Measurements from ENCODE around the gene TBC1D14. TPM values are rescaled to one million over a fixed set of nuclear protein-coding genes. Genes with fewer than 3 reads are reported as not detected.

TBC1D14 gene
- total RNA-seq, 1 donor from 2014 or later = 103 TPM

DNA sequence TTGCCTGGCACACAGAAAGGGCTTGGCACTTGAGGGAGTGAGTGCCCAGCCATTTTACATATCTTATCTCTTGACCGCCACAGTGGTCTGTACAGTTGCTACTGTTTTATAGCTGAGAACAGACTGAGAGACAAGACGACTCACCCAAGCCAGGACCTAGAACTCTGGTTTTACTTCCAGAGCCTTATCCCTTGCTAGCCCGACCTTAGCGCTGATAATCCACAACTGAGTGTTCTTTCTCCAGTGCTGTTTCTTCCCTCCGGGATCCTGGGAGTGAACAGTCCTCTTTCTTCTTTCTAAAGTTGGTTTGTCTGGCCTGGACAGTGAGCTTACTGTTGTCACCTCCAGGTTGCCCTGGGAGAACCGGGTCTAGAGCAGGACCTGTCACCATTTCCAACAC is 81.0 kb downstream of the TBC1D14 start:
- TF ChIP-seq, protein P1, sequence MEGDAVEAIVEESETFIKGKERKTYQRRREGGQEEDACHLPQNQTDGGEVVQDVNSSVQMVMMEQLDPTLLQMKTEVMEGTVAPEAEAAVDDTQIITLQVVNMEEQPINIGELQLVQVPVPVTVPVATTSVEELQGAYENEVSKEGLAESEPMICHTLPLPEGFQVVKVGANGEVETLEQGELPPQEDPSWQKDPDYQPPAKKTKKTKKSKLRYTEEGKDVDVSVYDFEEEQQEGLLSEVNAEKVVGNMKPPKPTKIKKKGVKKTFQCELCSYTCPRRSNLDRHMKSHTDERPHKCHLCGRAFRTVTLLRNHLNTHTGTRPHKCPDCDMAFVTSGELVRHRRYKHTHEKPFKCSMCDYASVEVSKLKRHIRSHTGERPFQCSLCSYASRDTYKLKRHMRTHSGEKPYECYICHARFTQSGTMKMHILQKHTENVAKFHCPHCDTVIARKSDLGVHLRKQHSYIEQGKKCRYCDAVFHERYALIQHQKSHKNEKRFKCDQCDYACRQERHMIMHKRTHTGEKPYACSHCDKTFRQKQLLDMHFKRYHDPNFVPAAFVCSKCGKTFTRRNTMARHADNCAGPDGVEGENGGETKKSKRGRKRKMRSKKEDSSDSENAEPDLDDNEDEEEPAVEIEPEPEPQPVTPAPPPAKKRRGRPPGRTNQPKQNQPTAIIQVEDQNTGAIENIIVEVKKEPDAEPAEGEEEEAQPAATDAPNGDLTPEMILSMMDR (IDR thresholded peaks at IDR 0.05; ENCODE audit: insufficient read depth, low read length, severe bottlenecking) = no peak
- Histone ChIP-seq H3K4me3 (ENCODE audit: low read depth, low read length) (no peak overlapping the region), H3K36me3 (ENCODE audit: control insufficient read depth, insufficient read depth, low read length) (peaks cover 12% of the 10 kb centered on the region), H3K27me3 (ENCODE audit: control insufficient read depth, insufficient read depth, low read length) (no peaks in the 10 kb centered on the region)
- DNase-seq (ENCODE audit: low read depth) (no peak), FAIRE-seq (no peak)

DNA sequence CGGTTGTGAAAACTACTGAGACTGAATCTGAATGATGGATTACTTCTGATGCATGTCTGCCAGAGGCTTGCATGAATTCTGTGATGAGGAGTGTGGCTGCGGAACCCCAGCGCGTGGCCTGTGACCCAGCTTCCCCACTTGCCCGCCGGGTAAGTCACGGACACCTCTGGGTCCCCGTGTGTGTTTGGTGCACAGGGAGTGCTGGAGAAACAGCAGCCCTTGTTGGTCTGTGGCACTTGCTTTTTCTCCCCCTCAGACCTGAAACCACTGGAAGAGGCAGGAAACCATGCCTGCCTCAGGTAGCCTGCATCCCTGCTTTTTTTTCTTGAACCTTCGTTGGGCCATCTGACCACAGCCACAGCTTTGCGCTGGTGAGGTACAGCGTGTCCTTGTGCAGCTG is 81.6 kb downstream of the TBC1D14 start:
- DNase-seq (ENCODE audit: low read depth) (no peak), FAIRE-seq (no peak)
- no peak overlapping the region for H3K4me3 ChIP-seq (ENCODE audit: low read depth, low read length)
- TF ChIP-seq, protein P1 (IDR thresholded peaks at IDR 0.05; ENCODE audit: insufficient read depth, low read length, severe bottlenecking) = no peak
- peaks cover 12% of the 10 kb centered on the region for H3K36me3 ChIP-seq (ENCODE audit: control insufficient read depth, insufficient read depth, low read length)
- H3K27me3 ChIP-seq (ENCODE audit: control insufficient read depth, insufficient read depth, low read length) = no peaks in the 10 kb centered on the region

DNA sequence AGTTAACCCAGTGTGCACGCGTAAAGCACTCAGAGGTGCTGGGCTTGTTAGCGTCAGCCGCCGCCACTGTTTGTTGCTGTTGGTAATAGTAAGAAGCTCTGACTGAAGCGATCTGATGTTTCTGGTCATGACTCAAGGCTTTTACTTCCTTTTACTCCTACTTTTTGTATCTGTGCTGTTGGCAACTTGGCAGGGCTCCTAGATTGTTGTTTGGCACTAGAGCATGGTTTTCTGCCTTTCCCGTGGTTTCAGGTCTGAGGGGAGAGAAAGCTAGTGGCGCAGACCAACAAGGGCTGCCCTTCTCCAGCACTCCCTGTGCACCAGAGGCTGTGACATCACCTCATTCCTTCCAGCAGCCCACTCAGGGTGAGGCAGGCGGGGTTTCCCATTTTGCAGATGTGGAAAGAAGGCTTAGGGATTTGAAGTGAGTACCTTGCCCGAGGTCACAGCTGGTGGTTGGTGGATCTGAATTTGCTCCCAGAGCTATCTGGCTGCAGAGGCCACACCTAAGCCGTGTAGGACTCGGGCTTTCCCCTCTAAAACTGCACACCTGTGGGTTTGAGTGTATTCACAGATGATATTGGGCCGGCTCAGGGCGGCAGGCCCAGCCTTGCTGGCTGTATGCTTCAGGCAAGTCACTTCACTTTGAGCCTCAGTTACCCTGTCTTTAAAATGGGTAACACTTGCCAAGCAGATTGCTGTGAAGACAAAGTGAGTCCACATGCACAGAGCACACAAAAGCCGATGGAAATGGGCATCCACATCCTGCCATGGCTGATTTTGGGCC is 82.3 kb downstream of the TBC1D14 start:
- TF ChIP-seq, protein P1 (IDR thresholded peaks at IDR 0.05; ENCODE audit: insufficient read depth, low read length, severe bottlenecking) = no peak
- H3K36me3 ChIP-seq (ENCODE audit: control insufficient read depth, insufficient read depth, low read length) = peaks cover 17% of the 10 kb centered on the region
- peak; percentile 62 for FAIRE-seq
- H3K27me3 ChIP-seq (ENCODE audit: control insufficient read depth, insufficient read depth, low read length) = no peaks in the 10 kb centered on the region
- peak; percentile 85 for DNase-seq (ENCODE audit: low read depth)
- H3K4me3 ChIP-seq (ENCODE audit: low read depth, low read length) = no peak overlapping the region

DNA sequence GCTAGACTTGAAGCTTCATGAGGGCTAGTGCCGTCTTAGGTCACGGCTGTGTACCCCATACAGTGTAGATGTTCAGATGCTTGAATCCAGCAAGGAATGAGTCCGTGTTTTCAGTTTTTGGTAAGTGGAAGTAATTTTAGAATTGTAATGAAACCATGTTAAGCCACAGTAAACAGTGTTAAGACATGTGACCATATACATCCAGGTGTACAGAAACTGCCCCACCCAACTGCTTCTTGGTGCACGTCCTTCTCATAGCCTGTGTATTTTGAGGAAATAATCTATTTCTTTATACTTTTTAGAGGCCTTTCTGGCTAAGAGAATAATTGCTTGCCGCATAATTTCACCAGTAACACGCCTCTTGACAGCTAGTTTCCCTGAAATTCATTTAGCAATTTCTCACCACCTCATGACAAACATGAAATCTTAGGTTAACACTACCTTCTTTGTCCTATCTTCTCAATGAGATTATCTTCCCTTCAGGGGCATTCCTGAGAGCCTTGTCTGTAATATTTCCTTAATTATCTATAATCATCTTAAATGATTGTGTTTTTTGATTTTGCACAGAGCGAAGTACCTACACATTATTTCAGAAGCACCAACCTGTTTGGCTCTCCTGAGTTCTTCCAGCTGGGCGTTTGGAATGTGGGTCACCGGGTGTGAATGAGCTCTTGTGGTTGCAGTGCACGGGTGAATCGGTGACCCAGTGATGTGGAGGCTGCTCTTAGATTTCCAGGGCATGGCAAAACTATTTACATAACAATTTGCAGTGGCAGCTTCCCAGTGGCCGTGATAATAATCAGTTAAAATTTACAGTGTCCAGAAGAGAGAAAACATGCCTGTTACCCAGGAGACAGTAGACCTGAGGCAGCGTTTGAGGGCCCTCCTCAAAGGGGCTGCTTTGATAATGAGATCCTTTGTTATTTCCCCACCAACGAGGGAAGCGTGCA is 83.4 kb downstream of the TBC1D14 start:
- Histone ChIP-seq H3K4me3 (ENCODE audit: low read depth, low read length) (no peak overlapping the region), H3K36me3 (ENCODE audit: control insufficient read depth, insufficient read depth, low read length) (peaks cover 19% of the 10 kb centered on the region), H3K27me3 (ENCODE audit: control insufficient read depth, insufficient read depth, low read length) (no peaks in the 10 kb centered on the region)
- no peak for FAIRE-seq
- TF ChIP-seq, protein P1 (IDR thresholded peaks at IDR 0.05; ENCODE audit: insufficient read depth, low read length, severe bottlenecking) = no peak
- DNase-seq (ENCODE audit: low read depth) = no peak

DNA sequence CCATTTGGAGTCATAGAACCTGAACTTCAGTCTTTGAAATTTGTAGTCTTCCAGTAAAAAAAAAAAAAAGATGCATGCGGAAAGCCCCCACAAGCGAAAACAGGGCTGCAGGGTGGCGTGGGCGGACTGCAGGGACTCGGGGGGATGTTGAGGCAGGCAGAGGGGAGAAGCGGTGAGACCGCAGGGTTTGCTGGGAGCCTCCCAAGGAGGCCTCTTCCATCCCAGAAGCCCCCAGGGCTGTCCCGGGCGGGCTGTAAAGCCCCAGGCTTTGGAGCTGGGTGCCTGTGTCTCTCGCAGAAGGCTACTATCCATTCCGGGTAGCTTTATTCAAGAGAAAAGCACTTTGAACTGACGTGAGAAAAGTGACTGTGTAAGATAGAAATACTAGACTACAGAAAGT is 86.9 kb downstream of the TBC1D14 start:
- DNase-seq (ENCODE audit: low read depth) = no peak
- H3K36me3 ChIP-seq (ENCODE audit: control insufficient read depth, insufficient read depth, low read length) = peaks cover 35% of the 10 kb centered on the region
- no peak overlapping the region for H3K4me3 ChIP-seq (ENCODE audit: low read depth, low read length)
- no peaks in the 10 kb centered on the region for H3K27me3 ChIP-seq (ENCODE audit: control insufficient read depth, insufficient read depth, low read length)
- TF ChIP-seq, protein P1 (IDR thresholded peaks at IDR 0.05; ENCODE audit: insufficient read depth, low read length, severe bottlenecking) = no peak
- no peak for FAIRE-seq
